Measurements from ENCODE around the gene C1R.
"Not testable (repeated sequence)": the region's sequence is repeated elsewhere in the genome, so short reads cannot be mapped to it uniquely, and the experiment has no call there.

Gene C1R

GRCh38 chr12:7065073-7065623, 27.1 kb downstream of the C1R start:
- no peak for DNase-seq

DNA sequence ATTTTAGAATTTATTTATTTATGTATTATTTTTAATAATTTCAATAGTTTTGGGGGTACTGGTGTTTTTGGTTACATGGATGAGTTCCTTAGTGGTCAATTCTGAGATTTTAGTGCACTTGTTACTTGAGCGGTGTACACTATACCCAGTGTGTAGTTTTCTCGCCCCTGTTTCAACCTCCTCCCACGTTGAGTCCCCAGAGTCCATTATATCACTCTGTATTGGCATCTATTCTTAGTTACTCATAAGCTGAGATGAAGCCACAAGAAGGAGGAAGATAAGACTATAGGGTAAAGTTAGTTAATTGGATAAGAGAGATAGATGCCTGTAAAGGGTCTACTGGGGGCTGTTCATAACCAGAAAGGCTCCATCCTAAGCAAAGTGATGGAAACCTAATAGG, 27.7 kb downstream of the C1R start:
- no peak for DNase-seq

GRCh38 chr12:7061596-7061995, 30.6 kb downstream of the C1R start:
- no peak for DNase-seq

DNA sequence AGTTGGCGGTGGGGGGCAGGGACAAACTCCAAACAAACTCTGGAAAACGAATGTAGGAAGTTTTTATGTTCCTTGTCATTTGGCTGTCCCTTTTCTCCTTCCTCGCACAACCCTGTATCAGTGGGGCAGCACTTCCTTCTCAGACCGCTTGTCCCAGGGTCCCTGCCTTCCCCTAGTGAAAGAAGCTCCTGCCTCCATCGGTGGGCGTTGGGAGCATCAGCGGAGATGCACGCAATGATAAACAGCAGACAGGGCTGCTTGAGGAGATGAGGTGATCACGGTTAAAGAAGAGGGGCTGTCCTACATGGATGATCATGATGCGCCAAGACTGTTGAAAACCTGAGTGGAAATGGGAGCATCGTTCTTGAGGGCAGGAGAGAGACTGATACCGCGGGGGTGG, 31.1 kb downstream of the C1R start:
- DNase-seq, result no peak

DNA sequence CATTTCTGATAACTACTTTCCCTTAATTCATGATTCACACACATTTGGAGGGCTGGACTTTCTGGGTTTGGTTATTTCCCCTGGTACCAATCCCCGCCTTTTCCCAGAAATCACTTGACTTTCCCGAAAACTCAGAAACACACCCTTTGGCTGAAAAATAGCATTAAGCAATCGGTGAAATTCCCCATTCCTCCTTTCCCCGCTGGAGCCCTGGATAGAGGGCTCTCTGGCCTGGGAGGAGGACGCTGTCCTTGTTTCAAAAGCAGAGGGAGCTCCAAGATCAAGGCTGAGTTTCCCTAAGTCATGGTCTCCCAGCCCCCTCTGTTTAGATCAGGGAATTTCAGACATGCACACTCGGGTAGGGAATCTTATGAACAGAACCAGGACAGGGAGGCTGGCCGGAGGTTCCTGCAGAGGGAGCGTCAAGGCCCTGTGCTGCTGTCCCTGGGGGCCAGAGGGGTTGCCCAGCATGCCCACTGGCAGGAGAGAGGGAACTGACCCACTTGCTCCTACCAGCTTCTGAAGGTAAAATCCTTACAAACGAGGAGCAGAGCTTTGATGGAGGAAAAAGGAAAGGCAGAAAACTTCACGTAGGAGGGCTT, 31.8 kb downstream of the C1R start, which contains the start of gene C1S:
Gene C1S, plus strand, starts transcription at position 366 of the 602 bp plus-strand sequence. CDS start 1,195 bp downstream, outside the sequence.
- DNase-seq, result no peak

DNA sequence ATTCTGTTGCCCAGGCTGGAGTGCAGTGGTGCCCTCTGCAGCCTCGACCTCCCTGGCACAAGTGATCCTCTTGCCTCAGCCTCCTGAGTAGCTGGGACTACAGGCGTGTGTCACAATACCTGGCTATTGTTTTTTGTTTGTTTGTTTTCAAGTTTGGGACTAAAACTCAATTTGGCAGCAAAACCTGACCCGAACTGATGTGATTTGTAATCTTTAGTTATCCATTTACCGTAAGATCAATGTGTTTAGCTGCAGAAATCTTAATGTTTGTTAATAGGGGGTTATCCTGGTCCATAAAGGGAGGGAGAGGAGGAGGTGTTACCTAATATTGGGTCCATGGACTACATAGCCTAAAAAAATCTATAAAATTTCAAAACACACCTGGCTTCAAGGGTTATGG, 32.5 kb downstream of the C1R start:
- DNase-seq, result no peak

DNA sequence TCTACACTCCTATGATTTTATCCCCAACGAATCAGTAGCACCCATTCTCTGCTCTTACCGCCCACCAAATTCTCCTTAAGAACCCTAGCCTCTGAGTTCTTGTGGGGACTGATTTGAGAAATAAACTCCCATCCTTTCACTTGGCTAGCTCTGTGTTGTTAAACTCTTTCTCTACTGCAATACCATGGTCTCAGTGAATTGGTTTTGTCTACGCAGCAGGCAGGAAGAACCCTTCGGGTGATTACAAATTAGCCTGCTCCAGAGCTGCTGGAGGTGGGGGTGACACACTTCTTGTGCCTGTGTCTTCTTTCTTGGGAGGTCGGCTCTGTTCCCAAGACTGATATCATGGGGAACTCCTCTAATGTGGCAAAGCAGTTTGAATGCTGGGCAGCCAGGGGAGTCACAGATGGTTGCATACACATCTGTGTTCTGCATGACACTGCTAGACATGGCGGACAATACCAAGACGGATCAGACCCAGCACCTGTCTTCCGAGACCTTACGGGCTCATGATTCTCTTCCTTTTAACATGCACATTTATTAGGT, 33.3 kb downstream of the C1R start:
- DNase-seq, result no peak

GRCh38 chr12:7058163-7058845, 33.9 kb downstream of the C1R start:
- DNase-seq, result no peak

DNA sequence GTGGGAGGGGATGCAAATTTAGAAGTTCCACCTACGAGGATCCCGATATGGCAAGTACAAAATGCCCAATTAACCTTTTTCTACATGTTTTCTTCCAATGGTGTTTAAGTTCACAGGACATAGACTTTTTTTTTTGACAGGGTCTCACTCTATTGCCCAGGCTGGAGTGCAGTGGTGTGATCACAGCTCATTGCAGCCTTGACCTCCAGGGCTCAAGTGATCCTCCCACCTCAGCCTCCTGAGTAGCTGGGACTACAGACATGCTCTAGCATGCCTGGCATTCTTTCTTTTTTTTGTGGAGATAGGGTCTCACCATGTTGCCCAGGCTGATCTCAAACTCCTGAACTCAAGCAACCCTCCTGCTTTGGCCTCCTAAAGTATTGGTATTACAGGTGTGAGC, 36.5 kb downstream of the C1R start:
- not testable (repeated sequence) for DNase-seq

DNA sequence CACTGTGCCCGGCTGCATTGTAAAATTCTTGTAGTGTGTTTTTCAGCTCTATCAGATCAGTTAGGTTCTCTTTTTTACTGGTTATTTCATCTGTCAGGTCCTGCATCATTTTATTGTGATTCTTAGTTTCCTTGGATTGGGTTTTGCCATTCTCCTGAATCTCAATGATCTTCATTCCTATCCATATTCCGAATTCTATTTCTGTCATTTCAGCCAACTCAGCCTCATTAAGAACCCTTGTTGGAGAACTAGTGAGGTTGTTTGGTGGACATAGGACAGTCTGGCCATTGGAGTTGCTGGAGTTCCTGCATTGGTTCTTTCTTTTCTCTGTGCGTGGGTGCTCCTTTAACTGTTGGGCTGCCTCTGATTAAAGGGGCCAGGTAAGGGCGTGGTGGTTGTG, 37.3 kb downstream of the C1R start:
- no peak for DNase-seq

DNA sequence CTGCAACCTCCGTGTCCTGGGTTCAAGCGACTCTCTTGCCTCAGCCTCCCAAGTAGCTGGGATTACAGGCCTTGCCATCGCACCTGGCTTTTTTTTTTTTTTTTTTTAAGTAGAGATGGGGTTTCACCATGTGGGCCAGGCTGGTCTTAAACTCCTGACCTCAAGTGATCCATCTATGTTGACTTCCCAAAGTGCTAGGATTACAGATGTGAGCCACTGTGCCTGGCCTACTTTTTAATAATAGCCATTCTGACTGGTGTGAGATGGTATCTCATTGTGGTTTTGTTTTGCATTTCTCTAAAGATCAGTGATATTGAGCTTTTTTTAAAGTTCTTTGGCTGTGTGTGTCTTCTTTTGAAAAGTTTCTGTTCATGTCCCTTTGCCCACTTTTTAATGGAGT, 42.3 kb downstream of the C1R start:
- DNase-seq, result not testable (repeated sequence)

DNA sequence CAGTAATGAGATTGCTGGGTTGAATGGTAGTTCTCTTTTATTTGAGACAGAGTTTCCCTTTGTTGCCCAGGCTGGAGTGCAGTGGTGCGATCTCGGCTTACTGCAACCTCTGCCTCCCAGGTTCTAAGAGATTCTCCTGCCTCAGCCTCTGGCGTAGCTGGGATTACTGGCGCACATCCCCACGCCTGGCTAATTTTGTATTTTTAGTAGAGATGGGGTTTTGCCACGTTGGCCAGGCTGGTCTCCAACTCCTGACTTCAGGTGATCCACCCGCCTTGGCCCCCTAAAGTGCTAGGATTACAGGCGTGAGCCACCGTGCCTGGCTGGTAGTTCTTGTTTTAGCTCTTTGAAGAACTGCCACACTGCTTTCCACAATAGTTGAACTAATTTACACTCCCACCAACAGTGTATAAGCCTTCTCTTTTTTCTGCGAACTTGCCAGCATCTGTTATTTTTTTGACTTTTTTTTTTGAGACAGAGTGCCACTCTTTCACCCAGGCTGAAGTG, 42.7 kb downstream of the C1R start:
- not testable (repeated sequence) for DNase-seq

GRCh38 chr12:7047306-7047705, 44.9 kb downstream of the C1R start:
- DNase-seq, result no peak

GRCh38 chr12:7046383-7047105, 45.7 kb downstream of the C1R start:
- DNase-seq, result no peak

DNA sequence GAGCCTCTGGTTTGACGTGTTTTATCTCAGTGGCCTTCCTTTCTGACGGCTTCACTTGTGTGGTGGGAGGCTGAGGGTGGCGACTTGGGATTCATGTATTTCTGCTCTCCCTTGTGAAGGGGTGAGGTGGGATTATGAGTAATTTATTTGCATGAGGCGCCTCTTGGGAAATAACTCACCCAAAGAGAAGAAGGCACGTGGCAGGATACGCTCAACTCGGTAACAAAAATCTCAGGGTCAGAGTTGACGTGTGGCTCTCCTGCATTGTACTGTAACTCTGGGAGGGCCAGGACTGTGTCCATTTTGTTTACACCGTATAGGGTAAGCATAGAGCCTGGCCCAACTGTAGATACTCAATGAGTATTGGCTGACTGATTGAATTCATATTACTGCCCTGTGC, 46.3 kb downstream of the C1R start:
- DNase-seq, result no peak

GRCh38 chr12:7042842-7043241, 49.4 kb downstream of the C1R start:
- DNase-seq, result peak; percentile 33

- DNase-seq, result no peak
Measured at GRCh38 chr12:7039403-7039802, 52.8 kb downstream of the C1R start.

DNA sequence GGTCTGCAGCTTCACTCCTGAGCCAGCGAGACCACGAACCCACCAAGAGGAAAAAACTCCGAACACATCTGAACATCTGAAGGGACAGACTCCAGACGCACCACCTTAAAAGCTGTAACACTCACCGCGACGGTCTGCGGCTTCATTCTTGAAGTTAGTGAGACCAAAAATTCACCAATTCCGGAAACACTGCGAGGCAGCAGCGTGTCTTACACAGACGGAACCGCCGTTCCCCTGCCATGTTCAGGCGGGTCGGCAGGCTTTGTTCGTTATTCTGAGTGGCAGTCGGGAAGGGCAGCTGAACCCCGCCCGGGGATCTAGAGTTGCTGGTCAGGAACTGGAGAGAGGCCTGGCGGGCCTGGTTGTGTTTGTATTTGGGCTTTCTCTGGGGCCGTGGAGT, 53.7 kb downstream of the C1R start:
- no peak for DNase-seq

GRCh38 chr12:7037411-7037810, 54.8 kb downstream of the C1R start:
- DNase-seq, result not testable (repeated sequence)

GRCh38 chr12:7035463-7035862, 56.8 kb downstream of the C1R start:
- no peak for DNase-seq

DNA sequence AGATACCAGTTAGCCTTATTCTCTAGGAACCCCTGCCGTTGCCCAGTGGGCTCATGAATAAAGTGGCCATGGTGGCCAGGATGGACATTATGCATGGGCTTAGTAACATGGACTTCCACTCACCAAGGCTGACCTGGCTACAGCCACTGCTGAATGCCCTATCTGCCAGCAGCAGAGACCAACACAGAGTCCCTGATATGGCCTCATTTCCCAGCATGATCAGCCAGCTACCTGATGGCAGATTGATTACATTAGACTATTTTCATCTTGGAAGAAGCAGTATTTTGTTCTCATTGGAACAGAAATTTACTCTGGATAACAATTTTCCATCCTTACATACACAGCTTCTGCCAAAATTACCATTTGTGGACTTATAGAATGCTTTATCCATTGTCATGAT, 57.8 kb downstream of the C1R start:
- no peak for DNase-seq

DNA sequence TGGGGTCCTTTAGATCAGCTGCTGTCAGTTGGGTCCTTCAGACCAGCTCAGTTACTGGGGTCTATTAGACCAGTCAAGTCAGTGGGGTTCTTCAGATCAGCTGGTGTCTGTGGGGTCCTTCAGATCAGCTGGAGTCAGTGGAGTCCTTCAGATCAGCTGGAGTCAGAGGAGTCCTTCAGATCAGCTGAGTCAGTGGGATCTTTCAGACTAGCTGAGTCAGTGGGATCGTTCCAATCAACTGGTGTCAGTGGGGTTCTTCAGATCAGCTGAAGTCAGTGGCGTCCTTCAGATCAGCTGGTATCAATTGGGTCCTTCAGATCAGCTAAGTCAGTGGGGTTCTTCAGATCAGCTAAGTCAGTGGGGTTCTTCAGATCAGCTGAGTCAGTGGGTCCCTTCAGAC, 59.3 kb downstream of the C1R start:
- no peak for DNase-seq

- no peak for DNase-seq
Measured at GRCh38 chr12:7031306-7031705, 60.9 kb downstream of the C1R start.
